Adrenal gland (tissue), 12 donors: Measurements from ENCODE around the gene TSPAN5. TPM values are rescaled to one million over a fixed set of nuclear protein-coding genes. Genes with fewer than 3 reads are reported as not detected.
A peak's percentile ranks its signal among the peaks of the same experiment; 100 is the strongest.

ENCODE experiments used
- DNase-seq, 7 donors: peaks; one replicate each; pipeline ENCODE4 v3.0.0-alpha.2; 2019 to 2020
- H3K27ac ChIP-seq, 5 donors: fragments of 200-600 bp; sonication (generic) in 4 of 5; 1 replicate in 3 of 5; 2 replicates in 2 of 5; pipeline versions ENCODE4 v1.5.1 to v1.8.0; 2016 to 2020; ENCODE audit warnings: mild to moderate bottlenecking in 1 of 5
- H3K27me3 ChIP-seq: fragments of 200-600 bp; 2 replicates; pipeline ENCODE4 v1.8.0; 2021
- H3K36me3 ChIP-seq, 2 donors: fragments of 200-600 bp; replicated peaks in 1 of 2; 1 replicate in 1 of 2; 2 replicates in 1 of 2; pipeline versions ENCODE4 v1.5.1 to v1.8.0; 2018 to 2022
- H3K4me1 ChIP-seq, 2 donors: fragments of 200-600 bp; replicated peaks in 1 of 2; 1 replicate in 1 of 2; 2 replicates in 1 of 2; pipeline versions ENCODE4 v1.5.1 to v1.8.0; 2018 to 2021
- H3K4me3 ChIP-seq, 4 donors: fragments of 200-600 bp; sonication (generic) in 3 of 4; one replicate each; pipeline ENCODE4 v1.5.1; 2016 to 2018
- H3K9me3 ChIP-seq, 3 donors: fragments of 200-600 bp; sonication (generic) in 1 of 3; replicated peaks in 1 of 3; 1 replicate in 2 of 3; 2 replicates in 1 of 3; pipeline versions ENCODE4 v1.5.1 to v1.8.0; 2016 to 2021
- POLR2A ChIP-seq, 2 donors: fragments of 450-650 bp; IDR thresholded peaks; one replicate each; pipeline ENCODE4 v1.6.1; 2017; ENCODE audit warnings: antibody characterized with exemption in 2 of 2, mild to moderate bottlenecking in 2 of 2, moderate library complexity in 1 of 2
- WGBS, 4 donors: extraction: QIAGEN DNeasy Blood & Tissue Kit in 2 of 4; methylation state at CpG; one replicate each; pipeline versions ENCODE4 v1.1.5 to v1.1.7; 2013 to 2017; 5-methylcytosine and 5-hydroxymethylcytosine counted together
- intact Hi-C, 2 donors: fragments of 100-400 bp; cut with DNase I; formaldehyde crosslinking; loops; one replicate each; pipeline versions ENCODE4 v1.14.1 to v1.15.0; 2022 to 2023
- polyA plus RNA-seq, 3 donors: library from polyadenylated mRNA; stranded (reverse); fragments of 200-250 nt in 2 of 3; fragments of 350-450 nt in 1 of 3; fragmentation: Illumina TruSeq in 1 of 3; extraction: RNeasy Lipid Tissue Mini Kit (QIAGEN cat#74804) in 1 of 3; gene quantifications; one replicate each; pipeline ENCODE4 v1.2.3, GENCODE V29; 2013 to 2014
- total RNA-seq, 9 donors: library from RNA; depleted of rRNA in 4 of 9; stranded (reverse); fragments of >200 nt in 4 of 9; fragments of 120-200 nt in 1 of 9; fragmentation: NEBNext Ultra II Directional in 1 of 9; extraction: Animal tissue kit (Norgen Biotek cat#: 25700) in 1 of 9; gene quantifications; one replicate each; pipeline versions ENCODE4 v1.1.0 to v1.2.4, GENCODE V29; 2013 to 2023
- TF ChIP-seq, protein P1 (sequence below), 6 experiments: fragments of 450-650 bp in 4 of 6; fragments of 200-600 bp in 2 of 6; sonication (generic) in 1 of 6; IDR thresholded peaks; 1 replicate in 5 of 6; 2 replicates in 1 of 6; pipeline versions ENCODE4 v1.5.1 to v1.8.0; 2016 to 2021; ENCODE audit warnings: antibody characterized with exemption in 6 of 6, mild to moderate bottlenecking in 2 of 6, moderate library complexity in 1 of 6
- donor health status: healthy with polysubstance abuse.
- donor health status: Bipolar disorder and iron deficiency.
- donor health status: DM: yes; HTN: yes; CAD: no.
- donor health status: DM: no; HTN: no; CAD: no.
- donor health status: DM: no; HTN: no; CAD: no.
- donor health status: DM: yes; HTN: yes; CAD: no.

Gene TSPAN5
- total and polyA plus RNA-seq, 12 donors = 1.4 to 23.8 (median 2.7) TPM

DNA sequence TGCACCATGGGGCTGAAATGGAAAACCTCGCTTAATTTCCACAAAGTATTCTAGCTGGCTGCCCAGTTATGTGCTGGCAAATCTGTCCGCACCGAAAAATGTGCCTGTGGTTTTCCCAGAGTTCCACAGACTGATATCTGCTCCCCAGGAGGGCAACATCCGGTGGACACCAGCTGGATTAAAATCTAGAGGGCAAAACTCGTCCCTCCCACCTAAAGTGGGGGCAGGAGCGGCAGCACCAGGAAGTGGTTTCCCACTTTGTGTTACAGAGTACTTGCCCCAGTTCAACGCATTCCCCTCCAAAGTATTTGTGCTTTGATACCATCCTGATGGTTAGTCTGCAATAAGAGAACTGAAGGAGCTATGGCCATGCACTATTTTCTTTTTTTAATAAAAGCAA is 187.6 kb downstream of the TSPAN5 start:
- H3K27ac ChIP-seq = no peak overlapping the region
- DNase-seq = no peak
- TF ChIP-seq, protein P1, sequence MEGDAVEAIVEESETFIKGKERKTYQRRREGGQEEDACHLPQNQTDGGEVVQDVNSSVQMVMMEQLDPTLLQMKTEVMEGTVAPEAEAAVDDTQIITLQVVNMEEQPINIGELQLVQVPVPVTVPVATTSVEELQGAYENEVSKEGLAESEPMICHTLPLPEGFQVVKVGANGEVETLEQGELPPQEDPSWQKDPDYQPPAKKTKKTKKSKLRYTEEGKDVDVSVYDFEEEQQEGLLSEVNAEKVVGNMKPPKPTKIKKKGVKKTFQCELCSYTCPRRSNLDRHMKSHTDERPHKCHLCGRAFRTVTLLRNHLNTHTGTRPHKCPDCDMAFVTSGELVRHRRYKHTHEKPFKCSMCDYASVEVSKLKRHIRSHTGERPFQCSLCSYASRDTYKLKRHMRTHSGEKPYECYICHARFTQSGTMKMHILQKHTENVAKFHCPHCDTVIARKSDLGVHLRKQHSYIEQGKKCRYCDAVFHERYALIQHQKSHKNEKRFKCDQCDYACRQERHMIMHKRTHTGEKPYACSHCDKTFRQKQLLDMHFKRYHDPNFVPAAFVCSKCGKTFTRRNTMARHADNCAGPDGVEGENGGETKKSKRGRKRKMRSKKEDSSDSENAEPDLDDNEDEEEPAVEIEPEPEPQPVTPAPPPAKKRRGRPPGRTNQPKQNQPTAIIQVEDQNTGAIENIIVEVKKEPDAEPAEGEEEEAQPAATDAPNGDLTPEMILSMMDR (IDR thresholded peaks at IDR 0.05) = no peak
- no peak for TF ChIP-seq POLR2A (IDR thresholded peaks at IDR 0.05)
- WGBS, 4 donors = 80 to 85% (median 82%) methylated on average over 6 to 7 of the region's 7 CpGs
- H3K36me3 ChIP-seq = no peaks in the 10 kb centered on the region
- H3K4me3 ChIP-seq = no peak overlapping the region
- no peaks in the 10 kb centered on the region for H3K9me3 ChIP-seq
- peaks cover 0 to 8% of the 10 kb centered on the region in 2 donors for H3K4me1 ChIP-seq
- H3K27me3 ChIP-seq = no peaks in the 10 kb centered on the region
- intact Hi-C loops = no loop called here

DNA sequence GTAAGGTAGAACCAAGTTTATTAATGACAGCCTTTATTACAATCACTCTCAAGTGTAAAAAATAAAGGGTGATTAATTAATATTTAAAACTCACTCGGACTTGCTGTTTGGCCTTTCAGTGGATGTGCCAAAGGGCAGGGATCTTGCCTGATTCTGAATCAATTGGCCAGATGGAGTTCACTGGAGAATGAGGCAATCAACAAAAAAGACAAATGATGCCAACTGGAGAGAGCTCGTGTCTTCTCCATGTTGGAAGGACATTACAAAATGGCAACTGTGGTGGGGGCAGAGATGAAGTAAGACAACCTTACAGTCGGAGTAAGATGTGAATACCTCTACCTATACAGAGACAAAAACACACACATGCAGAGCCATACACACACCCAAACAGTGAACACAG is 188.0 kb downstream of the TSPAN5 start:
- Histone ChIP-seq H3K27ac (no peak overlapping the region), H3K4me1 (peaks cover 0 to 8% of the 10 kb centered on the region in 2 donors), H3K36me3 (no peaks in the 10 kb centered on the region), H3K27me3 (no peaks in the 10 kb centered on the region), H3K4me3 (no peak overlapping the region), H3K9me3 (no peaks in the 10 kb centered on the region)
- intact Hi-C loops = no loop called here
- DNase-seq = no peak
- no peak for TF ChIP-seq POLR2A (IDR thresholded peaks at IDR 0.05)
- TF ChIP-seq, protein P1 (IDR thresholded peaks at IDR 0.05) = no peak
- 71 to 75% (median 74%) methylated on average over 3 of the region's 3 CpGs for WGBS, 4 donors

DNA sequence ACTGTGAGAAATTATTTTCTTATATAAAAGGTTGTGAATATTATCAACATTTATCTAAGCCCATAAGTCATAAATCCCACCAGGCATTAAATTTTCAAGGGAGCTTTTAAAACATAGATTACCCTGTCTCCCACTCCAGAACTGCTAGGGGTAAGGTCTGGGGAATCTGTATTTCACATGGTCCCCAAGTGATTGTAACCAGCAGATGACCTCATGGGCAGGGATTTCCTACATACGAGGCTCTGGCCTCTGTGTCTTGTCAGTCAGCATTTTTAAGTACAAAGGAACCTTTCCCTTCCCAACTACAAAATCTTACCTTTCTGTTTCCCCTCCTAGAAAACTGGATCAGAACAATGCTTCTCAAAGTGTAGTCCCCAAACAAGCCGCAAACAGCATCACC is 188.6 kb downstream of the TSPAN5 start:
- Histone ChIP-seq H3K27ac (no peak overlapping the region), H3K27me3 (no peaks in the 10 kb centered on the region), H3K9me3 (no peaks in the 10 kb centered on the region), H3K4me1 (peaks cover 0 to 8% of the 10 kb centered on the region in 2 donors), H3K4me3 (no peak overlapping the region), H3K36me3 (no peaks in the 10 kb centered on the region)
- WGBS, 4 donors = 63 to 81% (median 72%) methylated on average over 2 of the region's 2 CpGs
- DNase-seq = no peak
- TF ChIP-seq, protein P1 (IDR thresholded peaks at IDR 0.05) = no peak
- TF ChIP-seq POLR2A (IDR thresholded peaks at IDR 0.05) = no peak
- intact Hi-C loops = loop anchor here in 1 of 2 donors (5.0 to 10.0 kb wide), 2 partner anchors 585 to 938 kb away; no protein-coding TSS in a partner anchor

DNA sequence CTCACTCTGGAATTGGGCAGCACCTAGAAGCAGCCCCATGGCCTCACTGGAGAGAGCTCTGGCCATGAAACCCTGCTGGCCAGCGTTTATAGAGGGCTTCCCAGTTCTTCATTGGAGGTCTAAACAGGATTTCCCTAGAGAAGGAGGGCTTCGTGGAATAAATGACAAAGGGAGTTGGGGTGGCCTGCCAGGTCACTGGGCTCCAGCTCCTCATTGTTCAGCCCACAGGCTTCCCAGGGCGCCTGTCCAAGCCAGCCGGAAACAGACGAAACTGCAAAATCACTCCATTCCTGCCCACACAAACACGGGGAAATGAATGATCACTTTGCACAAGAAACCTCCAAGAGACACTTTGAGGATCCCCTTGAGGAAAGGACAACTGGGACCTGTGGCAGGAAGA is 189.7 kb downstream of the TSPAN5 start:
- H3K36me3 ChIP-seq = no peaks in the 10 kb centered on the region
- intact Hi-C loops = loop anchor here in 1 of 2 donors (5.0 to 10.0 kb wide), 2 partner anchors 586 to 939 kb away; no protein-coding TSS in a partner anchor
- TF ChIP-seq POLR2A (IDR thresholded peaks at IDR 0.05) = no peak
- TF ChIP-seq, protein P1 (IDR thresholded peaks at IDR 0.05) = no peak
- H3K4me1 ChIP-seq = peaks cover 0 to 8% of the 10 kb centered on the region in 2 donors
- no peaks in the 10 kb centered on the region for H3K9me3 ChIP-seq
- DNase-seq = peak in 2 of 7 donors; percentile 15 to 24
- no peaks in the 10 kb centered on the region for H3K27me3 ChIP-seq
- no peak overlapping the region for H3K27ac ChIP-seq
- H3K4me3 ChIP-seq = no peak overlapping the region
- WGBS, 4 donors = 32 to 55% (median 41%) methylated on average over 6 of the region's 6 CpGs
